Suprapubic skin (tissue), 4 donors: ENCODE data around the gene PIGV.

ENCODE experiments used
- CTCF ChIP-seq, 2 donors: fragments of 200-600 bp in 1 of 2; fragments of 450-650 bp in 1 of 2; sonication (generic) in 1 of 2; IDR thresholded peaks; one replicate each; pipeline ENCODE4 v1.5.1; 2016 to 2019; ENCODE audit warnings: antibody characterized with exemption in 2 of 2, mild to moderate bottlenecking in 1 of 2, moderate library complexity in 1 of 2
- EP300 ChIP-seq: sonication (generic); formaldehyde crosslinking; IDR thresholded peaks from one replicate; pipeline ENCODE4 v1.6.1; 2017; ENCODE audit warnings: antibody characterized with exemption
- POLR2A ChIP-seq, 2 donors: fragments of 450-650 bp; IDR thresholded peaks; one replicate each; pipeline ENCODE4 v1.6.1; 2017; ENCODE audit warnings: antibody characterized with exemption in 2 of 2, mild to moderate bottlenecking in 2 of 2, moderate library complexity in 2 of 2
- POLR2AphosphoS5 ChIP-seq, 3 donors: sonication (generic); formaldehyde crosslinking; IDR thresholded peaks; one replicate each; pipeline ENCODE4 v1.6.1; 2017; ENCODE audit warnings: antibody characterized with exemption in 3 of 3

GRCh38 chr1:26829184-26829911 is 41.6 kb downstream of the PIGV start:
- no peak for TF ChIP-seq POLR2AphosphoS5 (IDR thresholded peaks at IDR 0.05)
- TF ChIP-seq EP300, result no peak
- TF ChIP-seq CTCF (IDR thresholded peaks at IDR 0.05), result no peak
- TF ChIP-seq POLR2A (IDR thresholded peaks at IDR 0.05), result no peak
